Measurements from ENCODE around the gene VAV2. TPM values are rescaled to one million over a fixed set of nuclear protein-coding genes. Genes with fewer than 3 reads are reported as not detected.

The VAV2 gene
- polyA plus RNA-seq, 1 experiment, result 9.0 TPM

GRCh38 chr9:133968428-133968827, 23.7 kb downstream of the VAV2 start:
- ChIA-PET CTCF (interaction anchor here (0.5 to 1.5 kb wide), 3 partner anchors 12 to 176 kb away, joined by 3 to 8 read pairs (median 4); no protein-coding TSS in a partner anchor), POLR2A (interaction anchor here (0.6 kb wide), 1 partner anchor 13 kb away, joined by 3 read pairs; no protein-coding TSS in a partner anchor)
- H3K4me3 ChIP-seq (ENCODE audit: low read depth, low read length), result no peak overlapping the region

GRCh38 chr9:133967024-133967741, 24.9 kb downstream of the VAV2 start:
- no peak overlapping the region for H3K4me3 ChIP-seq (ENCODE audit: low read depth, low read length)
- no peak for TF ChIP-seq CTCF (IDR thresholded peaks at IDR 0.05; ENCODE audit: low read depth, low read length)
- ChIA-PET CTCF (interaction anchor here (0.6 kb wide), 1 partner anchor 58 kb away, joined by 10 read pairs; the partner anchor contains the start of gene BRD3OS), POLR2A (no interaction called here)
- no peak overlapping the region for H3K27ac ChIP-seq (ENCODE audit: low read depth, low read length)
- no peaks in the 10 kb centered on the region for H3K27me3 ChIP-seq (ENCODE audit: control insufficient read depth, insufficient read depth, low read length)
- DNase-seq (ENCODE audit: low read depth, low spot score), result no peak
- peaks cover 9% of the 10 kb centered on the region for H3K9me3 ChIP-seq (ENCODE audit: control insufficient read depth, insufficient read depth, low read length)

More at GRCh38 chr9:133968428-133968827, 23.7 kb downstream of the VAV2 start:
- Histone ChIP-seq H3K9me3 (ENCODE audit: control insufficient read depth, insufficient read depth, low read length) (peaks cover 9% of the 10 kb centered on the region), H3K27me3 (ENCODE audit: control insufficient read depth, insufficient read depth, low read length) (no peaks in the 10 kb centered on the region), H3K27ac (ENCODE audit: low read depth, low read length) (no peak overlapping the region)
- TF ChIP-seq CTCF (IDR thresholded peaks at IDR 0.05; ENCODE audit: low read depth, low read length), result no peak
- DNase-seq (ENCODE audit: low read depth, low spot score), result no peak

GRCh38 chr9:133964463-133964862, 27.7 kb downstream of the VAV2 start:
- no peak overlapping the region for H3K27ac ChIP-seq (ENCODE audit: low read depth, low read length)
- DNase-seq (ENCODE audit: low read depth, low spot score), result no peak
- no peaks in the 10 kb centered on the region for H3K27me3 ChIP-seq (ENCODE audit: control insufficient read depth, insufficient read depth, low read length)
- peaks cover 9% of the 10 kb centered on the region for H3K9me3 ChIP-seq (ENCODE audit: control insufficient read depth, insufficient read depth, low read length)
- POLR2A ChIA-PET, result interaction anchor here (0.6 kb wide), 1 partner anchor 1890 kb away, joined by 3 read pairs; no protein-coding TSS in a partner anchor
- no peak for TF ChIP-seq CTCF (IDR thresholded peaks at IDR 0.05; ENCODE audit: low read depth, low read length)
- H3K4me3 ChIP-seq (ENCODE audit: low read depth, low read length), result no peak overlapping the region
- CTCF ChIA-PET, result no interaction called here

GRCh38 chr9:133963166-133963565, 29.0 kb downstream of the VAV2 start:
- TF ChIP-seq CTCF (IDR thresholded peaks at IDR 0.05; ENCODE audit: low read depth, low read length), result no peak
- CTCF ChIA-PET, result interaction anchor here (0.6 to 1.1 kb wide), 2 partner anchors 30 to 778 kb away, joined by 3 to 4 read pairs; no protein-coding TSS in a partner anchor
- H3K9me3 ChIP-seq (ENCODE audit: control insufficient read depth, insufficient read depth, low read length), result peaks cover 5% of the 10 kb centered on the region
- no peak overlapping the region for H3K4me3 ChIP-seq (ENCODE audit: low read depth, low read length)
- POLR2A ChIA-PET, result no interaction called here
- H3K27me3 ChIP-seq (ENCODE audit: control insufficient read depth, insufficient read depth, low read length), result no peaks in the 10 kb centered on the region
- H3K27ac ChIP-seq (ENCODE audit: low read depth, low read length), result no peak overlapping the region
- no peak for DNase-seq (ENCODE audit: low read depth, low spot score)

- Histone ChIP-seq H3K4me3 (ENCODE audit: low read depth, low read length) (no peak overlapping the region), H3K27me3 (ENCODE audit: control insufficient read depth, insufficient read depth, low read length) (no peaks in the 10 kb centered on the region), H3K27ac (ENCODE audit: low read depth, low read length) (no peak overlapping the region), H3K9me3 (ENCODE audit: control insufficient read depth, insufficient read depth, low read length) (peaks cover 5% of the 10 kb centered on the region)
- no peak for DNase-seq (ENCODE audit: low read depth, low spot score)
- no peak for TF ChIP-seq CTCF (IDR thresholded peaks at IDR 0.05; ENCODE audit: low read depth, low read length)
- POLR2A ChIA-PET, result no interaction called here
- CTCF ChIA-PET, result interaction anchor here (0.6 kb wide), 1 partner anchor 777 kb away, joined by 4 read pairs; no protein-coding TSS in a partner anchor
These were observed 29.8 kb downstream of the VAV2 start for GRCh38 chr9:133962341-133962740.
